ENCODE measurements around the gene PPM1F. TPM values are rescaled to one million over a fixed set of nuclear protein-coding genes. Genes with fewer than 3 reads are reported as not detected.

PPM1F gene
- total RNA-seq, 1 experiment from 2014 or later: 21.1 TPM

- peaks cover 6% of the 10 kb centered on the region for H3K27me3 Mint-ChIP-seq (ENCODE audit: low read depth)
- H3K27ac ChIP-seq (ENCODE audit: insufficient read length, low read depth, low read length): no peak overlapping the region
These were observed 34.0 kb downstream of the PPM1F start for GRCh38 chr22:21918466-21919185.

More at GRCh38 chr22:21918466-21919185, 34.0 kb downstream of the PPM1F start:
- Mint-ChIP-seq H3K4me1 (peaks cover 47 to 60% of the 10 kb centered on the region in 2 experiments), H3K36me3 (ENCODE audit: insufficient read depth in 1 of 3, low read depth in 3 of 3) (no peaks in the 10 kb centered on the region), H3K4me3 (no peak overlapping the region), H3K9me3 (no peaks in the 10 kb centered on the region), H3K27ac (no peak overlapping the region; a peak in 1 of 7 replicates)
- H2BK20ac ChIP-seq (ENCODE audit: low read depth, low read length, poor library complexity, severe bottlenecking): no peak overlapping the region
- no peak overlapping the region for H3K9ac ChIP-seq (ENCODE audit: extremely low read depth, insufficient read length, low read length)
- H3K79me1 ChIP-seq (ENCODE audit: insufficient read depth, low read depth, low read length, poor library complexity, severe bottlenecking): no peaks in the 10 kb centered on the region
- no peak overlapping the region for H3K23ac ChIP-seq (ENCODE audit: insufficient read length, low read depth, low read length)
- peaks cover 8% of the 10 kb centered on the region; the same call in 1 of the 2 replicates for H3K4me1 ChIP-seq (ENCODE audit: insufficient read depth, low read length)
- H3K18ac ChIP-seq (ENCODE audit: insufficient read length, low read depth, low read length): no peak overlapping the region
- no peaks in the 10 kb centered on the region for H3K27me3 ChIP-seq (ENCODE audit: insufficient read depth, low read length)
- no CpG with 5 or more reads among the region's 12 CpGs for WGBS (ENCODE audit: extremely low coverage, insufficient read length, low lambda C conversion rate)
- H2BK5ac ChIP-seq (ENCODE audit: insufficient read length, low read length): no peak overlapping the region
- H3K14ac ChIP-seq (ENCODE audit: insufficient read depth, low read length): no peak overlapping the region
- no peak overlapping the region for H2BK12ac ChIP-seq (ENCODE audit: insufficient read length, low read depth, low read length)
- no peak overlapping the region for H3T11ph ChIP-seq (ENCODE audit: low read length)
- H2BK15ac ChIP-seq (ENCODE audit: low read depth, low read length): no peak overlapping the region
- H2AK5ac ChIP-seq (ENCODE audit: insufficient read length, low read length): no peak overlapping the region
- no peak overlapping the region for H4K8ac ChIP-seq (replicated peaks; ENCODE audit: insufficient read length, low read depth, low read length)
- no peak overlapping the region for H3K4me2 ChIP-seq (ENCODE audit: insufficient read depth, insufficient read length, low read length)
- no peak for TF ChIP-seq CTCF (conservative IDR thresholded peaks at IDR 0.05)
- no peaks in the 10 kb centered on the region for H3K79me2 ChIP-seq (ENCODE audit: insufficient read depth, low read length)
- no peak for DNase-seq
- no peak overlapping the region for H3K56ac ChIP-seq (ENCODE audit: insufficient read length, low read depth, low read length)
- no peak overlapping the region for H4K5ac ChIP-seq (ENCODE audit: insufficient read length, low read depth, low read length)
- H3K23me2 ChIP-seq (ENCODE audit: insufficient read length, low read depth, low read length, poor library complexity, severe bottlenecking): no peaks in the 10 kb centered on the region
- no peak overlapping the region for H2AFZ ChIP-seq (ENCODE audit: low read length)
- no peak overlapping the region for H4K91ac ChIP-seq (ENCODE audit: insufficient read length, low read depth, low read length)
- H4K20me1 ChIP-seq (ENCODE audit: control insufficient read depth, insufficient read depth, insufficient read length): no peaks in the 10 kb centered on the region
- no peak overlapping the region for H3K4ac ChIP-seq (ENCODE audit: low read depth, low read length)
- no peak overlapping the region for H2BK120ac ChIP-seq (ENCODE audit: low read depth, low read length, poor library complexity, severe bottlenecking)
- H3K9me3 ChIP-seq (ENCODE audit: control insufficient read depth, low read depth, low read length): no peaks in the 10 kb centered on the region

Measured in H9 (cell line).